Dermis blood vessel endothelial cell (primary cell): Measurements from ENCODE around the gene NDUFC1. TPM values are rescaled to one million over a fixed set of nuclear protein-coding genes. Genes with fewer than 3 reads are reported as not detected.
A peak's percentile ranks its signal among the peaks of the same experiment; 100 is the strongest.

ENCODE experiments used
- DNase-seq: peaks from one replicate; pipeline ENCODE4 v3.0.0; 2010
- total RNA-seq: library from RNA; depleted of rRNA; stranded (reverse); fragments of >200 nt; gene quantifications from 2 replicates; pipeline ENCODE4 v1.2.3, GENCODE V29; 2014

NDUFC1 gene
- total RNA-seq, 1 donor from 2014 or later, result 49.2 TPM

- DNase-seq, result no peak
These were observed 56.1 kb downstream of the NDUFC1 start for GRCh38 chr4:139246166-139246565.

GRCh38 chr4:139245590-139245989 is 56.7 kb downstream of the NDUFC1 start:
- peak; percentile 11 for DNase-seq

- DNase-seq, result peak; percentile 28
These were observed 58.6 kb downstream of the NDUFC1 start for GRCh38 chr4:139243448-139244365.

- no peak for DNase-seq
These were observed 59.7 kb downstream of the NDUFC1 start for GRCh38 chr4:139242511-139243051.

- no peak for DNase-seq
These were observed 60.5 kb downstream of the NDUFC1 start for GRCh38 chr4:139241784-139242151.

- DNase-seq, result no peak
These were observed 61.0 kb downstream of the NDUFC1 start for GRCh38 chr4:139241086-139241783.

Other genes starting within 250 kb of the NDUFC1 start
- 52.8 and 54.9 TPM in 2 replicates for gene ELF2, start 125.3 kb downstream of the NDUFC1 start, total RNA-seq
- 0.68 and 2.9 TPM in 2 replicates for gene MGARP, start 22.3 kb downstream of the NDUFC1 start, total RNA-seq
- gene NAA15, start 972 bp downstream of the NDUFC1 start, total RNA-seq, result 23.7 and 34.6 TPM in 2 replicates
- 19.3 and 27.1 TPM in 2 replicates for gene RAB33B, start 151.6 kb upstream of the NDUFC1 start, total RNA-seq